SHP77 (cell line): ENCODE results near the gene GTF2F2.
"Not testable (repeated sequence)": the region's sequence is repeated elsewhere in the genome, so short reads cannot be mapped to it uniquely, and the experiment has no call there.

ENCODE experiments used
- DNase-seq, 2 experiments: peaks; one replicate each; lab custom pipeline; 2025; lab: John Stamatoyannopoulos, UW

The GTF2F2 gene

GRCh38 chr13:45254396-45254795 is 134.1 kb downstream of the GTF2F2 start:
- no peak for DNase-seq

GRCh38 chr13:45255247-45255987 is 135.1 kb downstream of the GTF2F2 start:
- DNase-seq, result no peak

- no peak for DNase-seq
Observed at GRCh38 chr13:45256254-45256653, 135.9 kb downstream of the GTF2F2 start.

- no peak for DNase-seq
Observed at GRCh38 chr13:45257638-45258333, 137.5 kb downstream of the GTF2F2 start.

GRCh38 chr13:45258334-45258675 is 138.0 kb downstream of the GTF2F2 start:
- DNase-seq, result no peak

- DNase-seq, result no peak
Observed at GRCh38 chr13:45267215-45267614, 146.9 kb downstream of the GTF2F2 start.

- DNase-seq, result no peak
Observed at GRCh38 chr13:45269204-45269603, 148.9 kb downstream of the GTF2F2 start.

GRCh38 chr13:45276913-45277312 is 156.6 kb downstream of the GTF2F2 start:
- no peak for DNase-seq

GRCh38 chr13:45278096-45278645 is 157.9 kb downstream of the GTF2F2 start:
- no peak for DNase-seq

- DNase-seq, result no peak
Observed at GRCh38 chr13:45280011-45280410, 159.7 kb downstream of the GTF2F2 start.

- peak; percentile 53 to 59 for DNase-seq
Observed at GRCh38 chr13:45280751-45281634, 160.7 kb downstream of the GTF2F2 start.

GRCh38 chr13:45282994-45283393 is 162.7 kb downstream of the GTF2F2 start:
- DNase-seq, result no peak

GRCh38 chr13:45289936-45290563 is 169.7 kb downstream of the GTF2F2 start:
- no peak for DNase-seq

- DNase-seq, result no peak
Observed at GRCh38 chr13:45292176-45292575, 171.9 kb downstream of the GTF2F2 start.

GRCh38 chr13:45295536-45295935 is 175.2 kb downstream of the GTF2F2 start:
- no peak for DNase-seq

- no peak for DNase-seq
Observed at GRCh38 chr13:45296259-45296658, 175.9 kb downstream of the GTF2F2 start.

- DNase-seq, result no peak
Observed at GRCh38 chr13:45297456-45298205, 177.3 kb downstream of the GTF2F2 start.

GRCh38 chr13:45298206-45298505 is 177.8 kb downstream of the GTF2F2 start:
- no peak for DNase-seq

- not testable (repeated sequence) for DNase-seq
Observed at GRCh38 chr13:45298550-45298949, 178.2 kb downstream of the GTF2F2 start.

GRCh38 chr13:45299194-45299593 is 178.9 kb downstream of the GTF2F2 start:
- no peak for DNase-seq
